ENCODE measurements around the gene CNIH3.

Gene CNIH3

GRCh38 chr1:224624432-224624831 lies 8.3 kb downstream of the CNIH3 start:
- TF ChIP-seq, protein P1, sequence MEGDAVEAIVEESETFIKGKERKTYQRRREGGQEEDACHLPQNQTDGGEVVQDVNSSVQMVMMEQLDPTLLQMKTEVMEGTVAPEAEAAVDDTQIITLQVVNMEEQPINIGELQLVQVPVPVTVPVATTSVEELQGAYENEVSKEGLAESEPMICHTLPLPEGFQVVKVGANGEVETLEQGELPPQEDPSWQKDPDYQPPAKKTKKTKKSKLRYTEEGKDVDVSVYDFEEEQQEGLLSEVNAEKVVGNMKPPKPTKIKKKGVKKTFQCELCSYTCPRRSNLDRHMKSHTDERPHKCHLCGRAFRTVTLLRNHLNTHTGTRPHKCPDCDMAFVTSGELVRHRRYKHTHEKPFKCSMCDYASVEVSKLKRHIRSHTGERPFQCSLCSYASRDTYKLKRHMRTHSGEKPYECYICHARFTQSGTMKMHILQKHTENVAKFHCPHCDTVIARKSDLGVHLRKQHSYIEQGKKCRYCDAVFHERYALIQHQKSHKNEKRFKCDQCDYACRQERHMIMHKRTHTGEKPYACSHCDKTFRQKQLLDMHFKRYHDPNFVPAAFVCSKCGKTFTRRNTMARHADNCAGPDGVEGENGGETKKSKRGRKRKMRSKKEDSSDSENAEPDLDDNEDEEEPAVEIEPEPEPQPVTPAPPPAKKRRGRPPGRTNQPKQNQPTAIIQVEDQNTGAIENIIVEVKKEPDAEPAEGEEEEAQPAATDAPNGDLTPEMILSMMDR (IDR thresholded peaks at IDR 0.05), result no peak

DNA sequence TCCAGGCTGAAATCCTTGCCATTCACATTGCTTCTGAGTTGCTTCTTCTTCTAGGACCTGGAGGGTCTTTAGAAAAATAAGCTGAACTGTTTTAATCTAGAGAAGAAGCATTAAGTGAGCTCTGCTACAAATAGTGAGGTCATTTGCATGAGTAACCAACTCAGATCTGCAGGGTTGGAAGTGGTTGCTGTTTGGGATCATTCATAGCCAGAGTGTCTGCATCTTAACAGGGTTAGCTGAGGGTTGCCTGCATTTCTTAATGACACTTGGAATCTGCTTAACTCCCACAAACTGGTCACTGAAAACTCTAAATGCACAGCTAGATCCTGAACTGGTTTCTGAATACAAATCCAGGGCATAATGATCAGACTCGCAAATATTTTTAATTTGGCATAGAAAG lies 9.9 kb downstream of the CNIH3 start:
- TF ChIP-seq, protein P1 (IDR thresholded peaks at IDR 0.05), result no peak

DNA sequence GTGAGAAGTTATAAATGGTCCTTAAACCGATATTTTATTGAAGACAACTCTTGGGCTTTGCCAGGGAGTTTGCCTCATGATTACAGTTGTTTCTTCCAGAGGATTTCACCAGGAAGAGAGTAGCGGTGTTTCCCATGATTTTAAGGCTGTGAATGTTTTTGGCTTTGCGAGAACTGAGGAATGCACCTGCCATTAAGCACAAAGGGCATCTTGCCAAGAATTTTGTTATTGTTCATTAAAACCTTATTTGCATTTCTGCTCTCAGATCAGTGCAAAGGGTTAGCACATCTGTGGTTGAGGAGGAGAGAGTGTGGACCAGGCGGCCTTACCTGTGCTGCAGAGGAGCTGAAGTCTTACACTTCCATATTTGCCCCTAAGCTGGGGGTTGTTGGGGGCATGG lies 13.8 kb downstream of the CNIH3 start:
- TF ChIP-seq, protein P1 (IDR thresholded peaks at IDR 0.05), result no peak

GRCh38 chr1:224631462-224632115 lies 15.5 kb downstream of the CNIH3 start:
- TF ChIP-seq, protein P1 (IDR thresholded peaks at IDR 0.05), result no peak

DNA sequence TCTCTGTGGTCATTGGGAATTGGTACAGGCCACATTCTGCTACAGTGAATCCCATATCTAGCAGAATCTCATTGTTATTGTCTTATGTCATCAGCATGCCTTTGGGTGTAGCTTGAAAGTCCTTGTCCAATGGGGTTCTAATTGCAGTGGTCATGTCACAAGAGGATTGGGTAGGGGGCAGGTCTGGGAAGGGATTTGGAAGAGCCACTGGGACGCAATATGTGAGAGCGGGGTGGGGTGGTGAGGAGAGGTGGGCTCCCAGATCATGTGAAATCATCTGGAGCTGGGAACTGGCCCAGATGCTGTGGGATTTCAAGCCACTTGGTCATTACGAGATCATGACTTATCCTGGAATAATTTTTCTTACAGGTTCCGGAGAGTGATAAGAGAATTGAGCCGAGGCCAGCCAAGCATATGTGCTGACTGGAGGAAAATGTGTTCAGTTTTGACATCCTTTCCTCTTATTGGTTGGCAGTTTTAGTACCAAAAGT lies 16.3 kb downstream of the CNIH3 start:
- TF ChIP-seq, protein P1 (IDR thresholded peaks at IDR 0.05), result no peak

- TF ChIP-seq, protein P1 (IDR thresholded peaks at IDR 0.05), result no peak
These were observed 16.8 kb downstream of the CNIH3 start for GRCh38 chr1:224632921-224633321.

DNA sequence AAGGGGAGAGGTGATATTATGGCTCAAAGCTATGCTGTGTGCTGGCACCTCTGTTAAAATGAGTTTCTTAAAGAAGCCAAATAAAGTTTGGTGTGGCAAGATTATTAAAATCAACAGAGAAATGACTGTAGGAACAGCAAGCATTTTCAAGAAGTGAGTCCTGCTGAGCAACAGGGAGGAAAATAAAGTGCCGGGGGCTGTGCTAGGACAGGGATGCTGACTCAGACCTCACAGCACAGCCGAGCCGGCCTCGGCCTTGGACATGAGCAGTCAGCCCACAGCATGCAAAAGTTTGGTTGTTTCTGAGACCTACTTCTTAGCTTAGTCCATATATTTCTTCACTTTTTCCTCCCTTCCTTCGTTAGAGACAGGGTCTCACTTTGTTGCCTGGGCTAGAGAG lies 19.2 kb downstream of the CNIH3 start:
- TF ChIP-seq, protein P1 (IDR thresholded peaks at IDR 0.05), result no peak

GRCh38 chr1:224637515-224637914 lies 21.4 kb downstream of the CNIH3 start:
- TF ChIP-seq, protein P1 (IDR thresholded peaks at IDR 0.05), result no peak
